HCT116 (cell line): ENCODE measurements around the gene FAM110C. TPM values are rescaled to one million over a fixed set of nuclear protein-coding genes. Genes with fewer than 3 reads are reported as not detected.

Source experiments
- ATAC-seq: fragments of 200-7000 bp; cut with Tn5 transposase; 2 replicates; pipeline ENCODE4 v1.9.1; 2020; ENCODE audit warnings: mild to moderate bottlenecking, moderate library complexity
- BruUV-seq: library from RNA; stranded (reverse); fragments of 400-500 nt; replicated peaks from 2 replicates; lab custom pipeline; 2021; lab: Mats Ljungman, UMichigan
- CTCF ChIA-PET: fragments of 300-600 bp; sonication (Branson Sonifier 250); formaldehyde crosslinking; loops from one replicate; lab custom pipeline; 2021; ENCODE audit warnings: antibody characterized with exemption; lab: Charles Lee
- POLR2A ChIA-PET: fragments of 300-600, 350-600 bp; sonication (Branson Sonifier 250); formaldehyde crosslinking; loops from one replicate; lab custom pipeline; 2021; ENCODE audit warnings: antibody characterized with exemption; lab: Charles Lee
- RAD21 ChIA-PET, 2 experiments: fragments of 300-600 bp; sonication (Branson Sonifier 250); formaldehyde crosslinking; loops; one replicate each; lab custom pipeline; 2023; ENCODE audit warnings: low total read pairs in 2 of 2; ENCODE audit not compliant: uncharacterized antibody in 2 of 2, unreplicated experiment in 2 of 2, low non-redundant PET in 1 of 2; lab: Charles Lee
- DNase-seq: peaks from one replicate; pipeline ENCODE4 v3.0.0-alpha.2; 2010; ENCODE audit warnings: low read depth, low spot score
- H2AFZ ChIP-seq: fragments of 200-600 bp; shearing (Covaris generic), sonication (generic); 2 replicates; pipeline ENCODE4 v1.6.1; 2017; ENCODE audit warnings: low read depth, mixed run types, mixed read lengths, antibody characterized with exemption, low read length; ENCODE audit not compliant: poor library complexity, severe bottlenecking
- H3K27ac ChIP-seq: 2 replicates; pipeline ENCODE4 v1.5.1; 2012; ENCODE audit warnings: low read depth, low read length
- H3K27me3 ChIP-seq: fragments of 200-600 bp; sonication (generic); 2 replicates; pipeline ENCODE4 v1.6.1; 2016; ENCODE audit warnings: mixed run types, low read length, mixed read lengths; ENCODE audit not compliant: insufficient read depth
- H3K36me3 ChIP-seq, 2 experiments: fragments of 200-500 bp in 1 of 2; fragments of 200-600 bp in 1 of 2; sonication (Bioruptor generic) in 1 of 2; sonication (generic) in 1 of 2; 2 replicates each; pipeline versions ENCODE4 v1.5.1 to v1.6.1; 2014 to 2016; ENCODE audit warnings: low read length in 2 of 2, inconsistent platforms in 1 of 2, mixed read lengths in 1 of 2, mixed run types in 1 of 2; ENCODE audit not compliant: insufficient read depth in 2 of 2, control insufficient read depth in 1 of 2
- H3K4me1 ChIP-seq, 2 experiments: fragments of 200-600 bp in 1 of 2; sonication (generic) in 1 of 2; 2 replicates each; pipeline versions ENCODE4 v1.5.1 to v1.6.1; 2012 to 2017; ENCODE audit warnings: low read length in 2 of 2, inconsistent platforms in 1 of 2, mild to moderate bottlenecking in 1 of 2, mixed read lengths in 1 of 2, mixed run types in 1 of 2, moderate library complexity in 1 of 2; ENCODE audit not compliant: insufficient read depth in 2 of 2, control insufficient read depth in 1 of 2
- H3K4me2 ChIP-seq: fragments of 200-600 bp; sonication (generic); 2 replicates; pipeline ENCODE4 v1.6.1; 2017; ENCODE audit warnings: mixed run types, low read length, mixed read lengths
- H3K4me3 ChIP-seq, 2 experiments: fragments of 200-600 bp in 1 of 2; sonication (generic) in 1 of 2; replicated peaks in 1 of 2; 2 replicates each; pipeline ENCODE4 v1.5.1; 2011 to 2016; ENCODE audit warnings: low read length in 2 of 2, control low read depth in 1 of 2, low read depth in 1 of 2, mild to moderate bottlenecking in 1 of 2, mixed read lengths in 1 of 2, mixed run types in 1 of 2
- H3K79me2 ChIP-seq: fragments of 200-600 bp; sonication (generic); 2 replicates; pipeline ENCODE4 v1.6.1; 2017; ENCODE audit warnings: mild to moderate bottlenecking, mixed run types, low read length, moderate library complexity, mixed read lengths; ENCODE audit not compliant: insufficient read depth
- H3K9ac ChIP-seq: fragments of 200-600 bp; sonication (generic); 2 replicates; pipeline ENCODE4 v1.6.1; 2016; ENCODE audit warnings: low read length, mixed read lengths
- H3K9me2 ChIP-seq: fragments of 200-600 bp; sonication (generic), shearing (Covaris generic); 2 replicates; pipeline ENCODE4 v1.6.1; 2017; ENCODE audit warnings: mixed run types, mild to moderate bottlenecking, moderate library complexity; ENCODE audit not compliant: insufficient read depth
- H3K9me3 ChIP-seq, 2 experiments: fragments of 200-500 bp in 1 of 2; fragments of 200-600 bp in 1 of 2; sonication (Bioruptor generic) in 1 of 2; sonication (generic) in 1 of 2; 2 replicates each; pipeline ENCODE4 v1.6.1; 2014 to 2017; ENCODE audit warnings: low read length in 2 of 2, mixed read lengths in 2 of 2, inconsistent platforms in 1 of 2, low read depth in 1 of 2, mild to moderate bottlenecking in 1 of 2, mixed run types in 1 of 2, moderate library complexity in 1 of 2; ENCODE audit not compliant: control insufficient read depth in 1 of 2, insufficient read depth in 1 of 2
- H4K20me1 ChIP-seq: fragments of 200-600 bp; sonication (generic), shearing (Covaris generic); 2 replicates; pipeline ENCODE4 v1.6.1; 2017; ENCODE audit warnings: mixed run types, mild to moderate bottlenecking, moderate library complexity; ENCODE audit not compliant: insufficient read depth
- CBX3 ChIP-seq: IDR thresholded peaks from 2 replicates; pipeline ENCODE4 v1.6.1; 2012; ENCODE audit warnings: low read depth
- EGR1 ChIP-seq: IDR thresholded peaks from 2 replicates; pipeline ENCODE4 v1.6.1; 2012; ENCODE audit warnings: low read depth
- ELF1 ChIP-seq: IDR thresholded peaks from 2 replicates; pipeline ENCODE4 v1.6.1; 2012; ENCODE audit warnings: low read depth, borderline replicate concordance
- EZH2phosphoT487 ChIP-seq: fragments of 200-600 bp; IDR thresholded peaks from 2 replicates; pipeline ENCODE4 v1.6.1; 2018; ENCODE audit warnings: antibody characterized with exemption, borderline replicate concordance
- POLR2A ChIP-seq: IDR thresholded peaks from 2 replicates; pipeline ENCODE4 v1.7.0; 2011; ENCODE audit warnings: borderline replicate concordance; ENCODE audit not compliant: insufficient read depth, insufficient read length; ENCODE audit errors: extremely low read depth
- POLR2AphosphoS5 ChIP-seq: IDR thresholded peaks from 2 replicates; pipeline ENCODE4 v1.6.1; 2011; ENCODE audit warnings: mild to moderate bottlenecking, low read depth, low read length, moderate library complexity
- RAD21 ChIP-seq: IDR thresholded peaks from 2 replicates; pipeline ENCODE4 v1.6.1; 2012; ENCODE audit warnings: low read depth, mild to moderate bottlenecking
- SIN3A ChIP-seq: IDR thresholded peaks from 2 replicates; pipeline ENCODE4 v1.6.1; 2012; ENCODE audit warnings: low read depth
- SP1 ChIP-seq: IDR thresholded peaks from 2 replicates; pipeline ENCODE4 v1.6.1; 2012; ENCODE audit warnings: low read depth
- SRF ChIP-seq: IDR thresholded peaks from 2 replicates; pipeline ENCODE4 v1.6.1; 2012; ENCODE audit warnings: low read depth
- TCF7L2 ChIP-seq: IDR thresholded peaks from 2 replicates; pipeline ENCODE4 v1.7.0; 2011; ENCODE audit warnings: borderline replicate concordance, inconsistent platforms; ENCODE audit not compliant: insufficient read depth, insufficient read length; ENCODE audit errors: extremely low read depth
- ZFX ChIP-seq: fragments of 450-650 bp; IDR thresholded peaks from 2 replicates; pipeline ENCODE4 v1.6.1; 2017
- intact Hi-C: fragments of 100-400 bp; cut with micrococcal nuclease; formaldehyde crosslinking; loops from 2 replicates; pipeline ENCODE4 v1.10.0; 2022
- total RNA-seq: library from RNA; stranded (reverse); gene quantifications from one replicate; pipeline ENCODE4 v1.2.1, GENCODE V29; 2021; ENCODE audit not compliant: unreplicated experiment
- TF ChIP-seq, protein P1 (sequence below): IDR thresholded peaks from 2 replicates; pipeline ENCODE4 v1.6.1; 2012
- TF ChIP-seq, protein P2 (sequence below): IDR thresholded peaks from 2 replicates; pipeline ENCODE4 v1.6.1; 2011; ENCODE audit warnings: mild to moderate bottlenecking, low read length, moderate library complexity; ENCODE audit not compliant: insufficient replicate concordance; ENCODE audit errors: extremely low read depth
- TF ChIP-seq, protein P3 (sequence below): IDR thresholded peaks from 2 replicates; pipeline ENCODE4 v1.6.1; 2012; ENCODE audit warnings: low read depth
- TF ChIP-seq, protein P4 (sequence below), 3 experiments: fragments of 200-600 bp in 1 of 3; sonication (generic) in 1 of 3; IDR thresholded peaks in 2 of 3; conservative IDR thresholded peaks in 1 of 3; 2 replicates each; pipeline ENCODE4 v1.5.1; 2012 to 2017; ENCODE audit warnings: low read depth in 2 of 3, low read length in 2 of 3, antibody characterized with exemption in 1 of 3, borderline replicate concordance in 1 of 3, control low read depth in 1 of 3, mild to moderate bottlenecking in 1 of 3, mixed read lengths in 1 of 3, mixed run types in 1 of 3, moderate library complexity in 1 of 3; ENCODE audit not compliant: insufficient read depth in 1 of 3
- TF ChIP-seq, protein P5 (sequence below): IDR thresholded peaks from 2 replicates; pipeline ENCODE4 v1.6.1; 2012

Gene FAM110C
- total RNA-seq, 1 experiment from 2014 or later: 20.3 TPM

DNA sequence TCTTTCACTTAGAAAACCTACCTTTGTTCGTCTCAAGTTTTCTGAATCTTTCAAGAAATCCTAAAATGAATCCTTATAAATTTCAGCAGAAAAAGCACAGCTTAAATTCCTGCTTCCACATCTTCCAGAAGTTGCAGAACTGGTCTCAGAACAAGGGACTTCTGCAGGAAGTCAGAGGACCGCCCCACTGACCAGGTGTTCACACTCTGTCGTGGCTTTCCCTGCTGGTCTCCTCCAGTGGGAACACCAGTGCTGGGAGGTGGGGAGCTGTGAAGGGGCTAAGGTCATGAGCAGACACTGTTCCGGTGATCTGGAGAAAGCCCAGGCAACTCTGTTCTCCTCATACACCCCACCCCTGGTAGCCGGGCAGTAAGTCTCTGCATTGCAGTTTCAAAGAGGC, 3.5 kb downstream of the FAM110C start:
- Histone ChIP-seq H3K9ac (no peak overlapping the region), H3K4me3 (no peak overlapping the region), H2AFZ (no peak overlapping the region), H3K4me1 (peaks cover 21 to 66% of the 10 kb centered on the region in 2 experiments), H3K27ac (no peak overlapping the region), H3K27me3 (no peaks in the 10 kb centered on the region), H3K36me3 (peaks cover 9 to 26% of the 10 kb centered on the region in 2 experiments), H3K79me2 (peaks cover 40% of the 10 kb centered on the region), H3K9me2 (no peaks in the 10 kb centered on the region), H3K4me2 (no peak overlapping the region), H4K20me1 (no peaks in the 10 kb centered on the region), H3K9me3 (no peaks in the 10 kb centered on the region)
- no peak for ATAC-seq
- ChIA-PET POLR2A (no interaction called here), CTCF (interaction anchor here (2.3 kb wide), 1 partner anchor 100 kb away, joined by 6 read pairs; no protein-coding TSS in a partner anchor), RAD21 (no interaction called here)
- DNase-seq: no peak
- no peak for TF ChIP-seq RAD21
- TF ChIP-seq, protein P1, sequence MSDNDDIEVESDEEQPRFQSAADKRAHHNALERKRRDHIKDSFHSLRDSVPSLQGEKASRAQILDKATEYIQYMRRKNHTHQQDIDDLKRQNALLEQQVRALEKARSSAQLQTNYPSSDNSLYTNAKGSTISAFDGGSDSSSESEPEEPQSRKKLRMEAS: no peak
- TF ChIP-seq SP1: no peak
- TF ChIP-seq, protein P2, sequence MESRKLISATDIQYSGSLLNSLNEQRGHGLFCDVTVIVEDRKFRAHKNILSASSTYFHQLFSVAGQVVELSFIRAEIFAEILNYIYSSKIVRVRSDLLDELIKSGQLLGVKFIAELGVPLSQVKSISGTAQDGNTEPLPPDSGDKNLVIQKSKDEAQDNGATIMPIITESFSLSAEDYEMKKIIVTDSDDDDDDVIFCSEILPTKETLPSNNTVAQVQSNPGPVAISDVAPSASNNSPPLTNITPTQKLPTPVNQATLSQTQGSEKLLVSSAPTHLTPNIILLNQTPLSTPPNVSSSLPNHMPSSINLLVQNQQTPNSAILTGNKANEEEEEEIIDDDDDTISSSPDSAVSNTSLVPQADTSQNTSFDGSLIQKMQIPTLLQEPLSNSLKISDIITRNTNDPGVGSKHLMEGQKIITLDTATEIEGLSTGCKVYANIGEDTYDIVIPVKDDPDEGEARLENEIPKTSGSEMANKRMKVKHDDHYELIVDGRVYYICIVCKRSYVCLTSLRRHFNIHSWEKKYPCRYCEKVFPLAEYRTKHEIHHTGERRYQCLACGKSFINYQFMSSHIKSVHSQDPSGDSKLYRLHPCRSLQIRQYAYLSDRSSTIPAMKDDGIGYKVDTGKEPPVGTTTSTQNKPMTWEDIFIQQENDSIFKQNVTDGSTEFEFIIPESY: no peak
- no peak for TF ChIP-seq SRF
- no peak for TF ChIP-seq EZH2phosphoT487
- no peak for TF ChIP-seq ZFX
- no peak for TF ChIP-seq EGR1
- TF ChIP-seq, protein P3, sequence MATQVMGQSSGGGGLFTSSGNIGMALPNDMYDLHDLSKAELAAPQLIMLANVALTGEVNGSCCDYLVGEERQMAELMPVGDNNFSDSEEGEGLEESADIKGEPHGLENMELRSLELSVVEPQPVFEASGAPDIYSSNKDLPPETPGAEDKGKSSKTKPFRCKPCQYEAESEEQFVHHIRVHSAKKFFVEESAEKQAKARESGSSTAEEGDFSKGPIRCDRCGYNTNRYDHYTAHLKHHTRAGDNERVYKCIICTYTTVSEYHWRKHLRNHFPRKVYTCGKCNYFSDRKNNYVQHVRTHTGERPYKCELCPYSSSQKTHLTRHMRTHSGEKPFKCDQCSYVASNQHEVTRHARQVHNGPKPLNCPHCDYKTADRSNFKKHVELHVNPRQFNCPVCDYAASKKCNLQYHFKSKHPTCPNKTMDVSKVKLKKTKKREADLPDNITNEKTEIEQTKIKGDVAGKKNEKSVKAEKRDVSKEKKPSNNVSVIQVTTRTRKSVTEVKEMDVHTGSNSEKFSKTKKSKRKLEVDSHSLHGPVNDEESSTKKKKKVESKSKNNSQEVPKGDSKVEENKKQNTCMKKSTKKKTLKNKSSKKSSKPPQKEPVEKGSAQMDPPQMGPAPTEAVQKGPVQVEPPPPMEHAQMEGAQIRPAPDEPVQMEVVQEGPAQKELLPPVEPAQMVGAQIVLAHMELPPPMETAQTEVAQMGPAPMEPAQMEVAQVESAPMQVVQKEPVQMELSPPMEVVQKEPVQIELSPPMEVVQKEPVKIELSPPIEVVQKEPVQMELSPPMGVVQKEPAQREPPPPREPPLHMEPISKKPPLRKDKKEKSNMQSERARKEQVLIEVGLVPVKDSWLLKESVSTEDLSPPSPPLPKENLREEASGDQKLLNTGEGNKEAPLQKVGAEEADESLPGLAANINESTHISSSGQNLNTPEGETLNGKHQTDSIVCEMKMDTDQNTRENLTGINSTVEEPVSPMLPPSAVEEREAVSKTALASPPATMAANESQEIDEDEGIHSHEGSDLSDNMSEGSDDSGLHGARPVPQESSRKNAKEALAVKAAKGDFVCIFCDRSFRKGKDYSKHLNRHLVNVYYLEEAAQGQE: no peak
- TF ChIP-seq, protein P4, sequence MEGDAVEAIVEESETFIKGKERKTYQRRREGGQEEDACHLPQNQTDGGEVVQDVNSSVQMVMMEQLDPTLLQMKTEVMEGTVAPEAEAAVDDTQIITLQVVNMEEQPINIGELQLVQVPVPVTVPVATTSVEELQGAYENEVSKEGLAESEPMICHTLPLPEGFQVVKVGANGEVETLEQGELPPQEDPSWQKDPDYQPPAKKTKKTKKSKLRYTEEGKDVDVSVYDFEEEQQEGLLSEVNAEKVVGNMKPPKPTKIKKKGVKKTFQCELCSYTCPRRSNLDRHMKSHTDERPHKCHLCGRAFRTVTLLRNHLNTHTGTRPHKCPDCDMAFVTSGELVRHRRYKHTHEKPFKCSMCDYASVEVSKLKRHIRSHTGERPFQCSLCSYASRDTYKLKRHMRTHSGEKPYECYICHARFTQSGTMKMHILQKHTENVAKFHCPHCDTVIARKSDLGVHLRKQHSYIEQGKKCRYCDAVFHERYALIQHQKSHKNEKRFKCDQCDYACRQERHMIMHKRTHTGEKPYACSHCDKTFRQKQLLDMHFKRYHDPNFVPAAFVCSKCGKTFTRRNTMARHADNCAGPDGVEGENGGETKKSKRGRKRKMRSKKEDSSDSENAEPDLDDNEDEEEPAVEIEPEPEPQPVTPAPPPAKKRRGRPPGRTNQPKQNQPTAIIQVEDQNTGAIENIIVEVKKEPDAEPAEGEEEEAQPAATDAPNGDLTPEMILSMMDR (IDR thresholded peaks at IDR 0.05 in 2 of 3, conservative IDR thresholded peaks at IDR 0.05 in 1 of 3; ENCODE audit: borderline replicate concordance in 1 of 3, insufficient read depth in 1 of 3, low read depth in 2 of 3, low read length in 2 of 3): no peak
- TF ChIP-seq SIN3A: no peak
- no peak for TF ChIP-seq POLR2A
- no peak for TF ChIP-seq TCF7L2
- TF ChIP-seq POLR2AphosphoS5: no peak
- TF ChIP-seq, protein P5, sequence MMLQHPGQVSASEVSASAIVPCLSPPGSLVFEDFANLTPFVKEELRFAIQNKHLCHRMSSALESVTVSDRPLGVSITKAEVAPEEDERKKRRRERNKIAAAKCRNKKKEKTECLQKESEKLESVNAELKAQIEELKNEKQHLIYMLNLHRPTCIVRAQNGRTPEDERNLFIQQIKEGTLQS: no peak
- no peak for TF ChIP-seq ELF1
- no peak for TF ChIP-seq CBX3
- intact Hi-C loops: no loop called here
- BruUV-seq: no TSS peak
